Bone marrow (tissue), 2 donors: ENCODE measurements around the gene GDPD5.
A peak's percentile ranks its signal among the peaks of the same experiment; 100 is the strongest.

Experiments used
- DNase-seq, 2 donors: peaks; one replicate each; lab custom pipeline; 2025; lab: John Stamatoyannopoulos, UW

The GDPD5 gene

DNA sequence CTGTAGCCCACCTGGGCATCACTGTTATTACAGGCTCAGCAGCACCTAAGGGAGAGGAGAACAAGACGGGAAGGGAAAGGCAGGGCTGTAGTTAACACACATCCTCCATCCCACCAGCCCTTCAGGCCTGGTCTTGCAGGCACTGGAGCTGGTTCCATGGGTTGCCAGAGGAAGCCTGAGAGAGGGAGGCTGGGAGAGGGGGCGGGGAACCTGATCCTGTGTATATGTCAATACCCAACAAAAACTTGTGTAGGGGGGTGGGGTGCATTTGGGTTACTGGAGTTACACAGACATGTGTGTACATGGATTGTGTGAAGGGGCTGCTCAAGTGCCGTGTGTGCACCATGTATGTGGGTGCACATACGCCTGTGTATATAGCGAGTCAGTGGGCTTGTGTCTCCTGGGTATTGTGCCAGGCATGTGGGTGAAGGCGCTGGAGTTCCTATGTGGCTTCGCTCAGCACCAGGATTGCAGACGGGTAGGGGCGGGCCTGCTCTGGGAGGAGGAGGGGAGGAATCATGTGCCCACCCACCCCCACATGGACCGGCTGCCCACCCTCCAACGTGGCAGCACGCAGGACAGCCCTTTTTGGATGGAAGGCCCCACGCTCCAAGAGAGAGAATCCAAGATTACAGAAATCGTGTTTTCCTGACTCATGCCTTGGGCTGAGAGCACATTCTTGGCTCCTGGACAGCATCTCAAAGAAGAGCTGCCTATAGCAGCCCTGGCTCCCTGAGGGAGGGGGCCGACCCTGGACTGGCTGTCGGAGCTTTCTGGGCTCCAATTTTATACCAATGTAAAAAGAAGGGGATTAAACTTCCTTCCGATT, 32.1 kb upstream of the GDPD5 start:
- no peak for DNase-seq

DNA sequence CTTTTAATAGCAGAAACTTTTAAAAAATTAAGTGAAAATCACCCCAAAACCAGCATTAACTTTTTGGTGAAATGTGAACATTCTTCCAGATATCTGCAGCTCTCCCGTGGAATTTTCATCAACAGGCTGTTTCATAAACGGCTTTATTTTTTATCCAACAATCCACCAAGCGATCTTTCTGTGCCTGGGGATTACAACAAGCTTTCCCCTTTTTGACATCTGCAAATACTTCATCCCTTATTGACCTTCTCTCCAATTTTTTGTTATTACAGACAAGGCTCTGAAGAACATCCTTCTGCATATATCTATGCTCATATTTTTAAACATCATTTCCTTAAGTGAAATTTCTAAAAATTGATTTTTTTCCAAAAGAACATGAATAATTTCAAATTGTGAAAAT, 30.5 kb upstream of the GDPD5 start:
- DNase-seq, result no peak

DNA sequence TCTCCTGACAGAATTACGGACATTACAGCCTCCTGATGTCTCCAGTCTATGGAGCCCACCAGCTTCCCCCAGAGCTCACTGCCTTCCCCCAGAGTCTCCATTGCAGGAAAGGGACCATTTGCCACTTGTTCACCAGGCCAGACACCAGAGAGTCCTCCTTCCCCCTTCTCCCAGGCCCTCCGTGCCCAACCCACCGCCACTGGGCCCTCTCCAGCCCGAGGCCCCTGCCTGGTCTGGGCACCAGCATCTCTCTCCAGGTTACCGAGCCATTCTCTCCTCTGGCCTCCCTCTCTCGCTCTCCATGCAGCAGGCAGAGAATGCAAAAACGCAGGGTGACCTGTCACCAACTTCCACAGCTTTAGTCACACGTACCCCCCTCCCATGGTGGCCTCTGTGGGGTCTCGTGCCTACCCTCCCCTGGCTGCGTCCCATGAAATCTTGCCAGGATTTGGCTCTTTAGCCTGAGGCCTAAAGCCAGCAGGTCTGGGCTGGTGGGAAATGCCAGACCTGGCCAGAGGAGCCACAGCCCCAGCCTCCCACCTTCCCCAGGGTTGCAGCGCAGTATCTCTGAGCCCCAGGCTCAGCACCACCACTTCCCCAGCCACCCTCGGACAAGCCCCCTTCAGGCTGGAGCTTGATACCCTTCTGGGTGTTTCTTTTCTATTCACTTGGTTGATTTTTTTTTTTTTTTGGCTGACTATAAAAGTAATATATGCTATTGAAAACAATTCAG, 29.5 kb upstream of the GDPD5 start:
- no peak for DNase-seq

DNA sequence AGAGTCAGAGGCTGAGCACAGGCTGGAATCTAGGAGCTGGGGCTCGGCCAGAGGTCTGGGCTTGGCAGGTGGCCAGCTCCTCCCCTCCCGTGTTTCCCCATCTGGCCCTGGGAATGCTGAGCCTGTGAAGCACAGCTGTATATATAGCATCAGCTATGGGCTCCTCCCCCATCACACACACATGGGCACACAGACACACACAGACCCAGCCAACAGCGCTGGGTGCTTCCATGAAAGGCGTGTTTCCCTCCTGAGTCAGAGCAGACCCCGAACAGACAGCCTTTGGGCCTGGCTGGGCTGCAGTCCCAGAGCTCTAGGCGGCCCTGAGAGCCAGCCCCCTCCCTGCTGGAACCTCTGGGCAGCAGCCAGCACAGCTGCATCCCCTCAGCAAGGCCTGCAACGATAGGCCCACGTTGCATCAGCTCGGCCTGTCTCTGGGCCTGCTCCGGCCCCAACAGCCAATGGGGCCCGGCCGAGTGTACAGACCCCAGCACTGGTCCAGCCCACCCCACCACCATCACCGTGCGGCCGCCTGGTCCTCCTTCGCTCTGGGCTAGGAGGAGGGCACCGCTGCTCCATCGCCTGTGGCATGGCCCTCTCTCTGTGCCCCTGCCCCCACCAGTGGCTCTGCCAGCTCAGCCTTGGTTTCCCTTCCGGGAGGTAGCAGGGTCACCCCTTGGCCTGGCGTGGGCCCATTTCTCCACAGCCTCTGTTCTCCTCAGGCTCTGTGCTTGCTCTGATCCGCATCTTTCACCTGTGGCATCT, 28.7 kb upstream of the GDPD5 start:
- no peak for DNase-seq

DNA sequence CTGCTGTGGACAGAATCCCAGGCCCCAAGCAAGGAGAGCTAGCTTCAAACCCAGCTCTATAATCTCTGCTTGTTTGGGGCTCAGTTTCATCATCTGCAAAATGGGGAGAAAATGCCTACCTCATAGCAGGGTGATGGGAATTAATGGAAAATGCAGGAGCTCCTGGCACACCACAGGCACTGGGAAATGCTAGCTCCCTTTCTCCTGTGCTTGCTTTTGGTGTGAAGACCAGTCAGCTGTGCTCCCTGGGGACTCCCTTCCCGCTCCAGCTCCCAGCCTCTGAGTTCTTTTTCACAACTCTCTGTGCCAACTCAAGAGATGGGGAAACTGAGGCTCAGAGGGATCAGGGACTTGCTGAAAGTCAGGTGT, 28.1 kb upstream of the GDPD5 start:
- no peak for DNase-seq

DNA sequence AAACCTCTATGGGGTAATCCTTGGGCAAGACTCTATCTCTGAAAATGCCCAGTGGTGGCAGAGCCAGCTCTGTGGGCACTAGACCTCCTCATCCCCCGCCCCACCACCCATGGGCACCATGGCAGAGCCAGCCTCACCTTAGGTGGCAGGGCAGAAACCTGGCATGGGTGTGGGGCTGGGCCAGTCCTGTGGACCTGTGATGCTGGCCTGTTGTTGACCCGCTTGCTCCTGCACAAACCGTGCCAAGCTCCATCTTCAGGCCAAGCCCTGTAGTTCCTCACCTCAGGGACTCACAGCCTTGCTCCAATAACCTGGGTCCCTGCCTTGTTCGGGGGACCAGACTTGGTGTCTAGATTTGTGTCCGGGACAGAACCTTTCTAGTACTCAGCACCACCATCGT, 27.4 kb upstream of the GDPD5 start:
- DNase-seq, result no peak

DNA sequence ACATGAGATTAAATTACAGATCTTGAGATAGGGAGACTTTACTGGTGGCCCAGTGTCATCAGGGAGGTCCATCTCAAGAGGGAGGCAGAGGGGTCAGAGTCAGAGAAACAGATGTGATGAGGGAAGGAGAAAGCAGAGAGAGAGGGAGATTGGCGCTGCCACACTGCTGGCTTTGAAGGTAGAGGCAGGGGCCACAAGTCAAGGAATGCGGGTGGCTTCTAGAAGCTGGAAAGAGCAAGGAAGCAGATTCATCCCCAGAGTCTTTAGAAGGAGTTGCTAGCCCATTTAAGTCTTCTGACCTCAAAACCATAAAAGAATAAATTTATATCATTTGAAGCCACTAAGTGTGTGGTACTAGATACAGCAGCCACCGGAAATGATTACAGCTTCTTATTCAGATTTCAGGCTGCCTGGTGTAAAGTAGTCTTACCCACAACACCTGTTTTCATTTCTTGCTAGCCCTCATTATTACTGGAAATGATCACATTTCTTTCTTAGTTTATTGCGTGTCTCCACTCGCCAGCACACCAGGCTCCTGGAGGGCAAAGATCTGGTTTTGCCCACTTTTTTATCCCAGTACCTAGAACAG, 23.7 kb upstream of the GDPD5 start:
- DNase-seq, result no peak

DNA sequence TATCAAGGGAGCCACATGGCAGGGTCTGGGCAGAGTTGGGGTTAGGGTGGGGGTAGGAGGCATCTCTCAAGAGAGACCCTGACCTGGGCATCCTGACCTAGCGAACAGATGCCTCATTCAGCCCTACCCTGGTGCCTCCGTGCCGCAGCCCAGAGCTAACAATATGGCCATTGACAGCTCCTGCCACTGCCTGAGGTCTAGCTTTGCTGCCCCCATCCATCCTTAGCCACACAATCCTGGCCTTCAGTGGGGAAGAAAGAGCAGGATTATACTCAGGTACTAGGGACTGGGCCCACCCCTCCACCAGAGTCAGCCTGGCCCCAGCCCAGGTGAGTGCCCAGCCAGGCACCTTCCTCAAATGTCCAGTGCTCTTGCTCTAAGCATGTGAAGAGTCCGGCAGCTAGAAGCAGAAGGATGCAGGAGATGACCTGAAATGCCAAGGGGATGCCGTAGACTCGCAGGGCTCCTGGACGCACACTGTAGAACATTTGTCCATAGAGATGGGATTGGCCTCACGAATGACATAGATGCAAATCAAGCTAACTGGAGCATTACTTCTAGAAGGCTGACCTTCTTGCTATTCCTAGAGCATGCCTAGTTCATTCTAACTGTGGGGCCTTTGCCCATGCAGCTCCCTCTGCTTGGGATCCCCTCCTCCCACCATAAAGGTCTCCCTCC, 23.0 kb upstream of the GDPD5 start:
- no peak for DNase-seq

DNA sequence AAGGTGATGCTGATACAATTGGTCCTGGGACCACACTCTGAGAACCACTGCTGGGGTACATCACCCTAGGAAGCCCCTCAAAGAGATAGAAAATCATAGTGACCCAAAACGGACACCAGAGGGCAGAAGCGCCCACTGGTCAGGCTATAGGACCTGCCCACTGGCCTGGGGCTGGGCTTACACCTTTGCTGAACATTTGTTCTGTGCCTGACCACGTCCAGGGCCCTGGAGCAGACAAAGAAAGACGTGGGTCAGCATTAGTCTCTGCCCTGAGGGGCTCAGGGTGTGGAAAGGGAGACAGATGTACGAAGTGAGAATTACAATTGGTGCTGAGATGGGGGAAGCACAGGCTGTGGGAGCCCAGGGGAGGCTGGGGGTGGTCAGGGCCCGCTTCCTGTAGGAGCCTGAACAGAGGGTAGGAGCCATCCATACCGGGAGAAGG, 21.9 kb upstream of the GDPD5 start:
- DNase-seq, result peak in 1 of 2 donors; percentile 20

DNA sequence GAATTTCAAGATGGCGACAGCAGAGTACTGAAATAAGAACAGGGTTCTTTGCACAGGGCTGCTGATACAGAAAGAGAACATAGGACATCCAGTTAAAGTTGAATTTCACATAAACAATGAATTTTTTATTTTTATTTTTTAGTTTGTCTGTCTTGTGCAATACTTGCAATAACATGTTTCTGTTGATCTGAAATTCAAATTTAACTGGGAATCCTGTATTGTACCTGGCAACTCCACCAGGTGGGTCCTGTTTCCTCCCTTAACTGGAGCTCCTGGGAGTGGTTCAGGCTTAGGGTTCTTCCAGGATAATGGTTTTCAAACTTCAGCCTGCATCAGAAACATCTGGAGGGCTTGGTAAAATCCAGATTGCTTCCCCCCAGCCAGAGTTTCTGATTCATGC, 21.4 kb upstream of the GDPD5 start:
- DNase-seq, result no peak

DNA sequence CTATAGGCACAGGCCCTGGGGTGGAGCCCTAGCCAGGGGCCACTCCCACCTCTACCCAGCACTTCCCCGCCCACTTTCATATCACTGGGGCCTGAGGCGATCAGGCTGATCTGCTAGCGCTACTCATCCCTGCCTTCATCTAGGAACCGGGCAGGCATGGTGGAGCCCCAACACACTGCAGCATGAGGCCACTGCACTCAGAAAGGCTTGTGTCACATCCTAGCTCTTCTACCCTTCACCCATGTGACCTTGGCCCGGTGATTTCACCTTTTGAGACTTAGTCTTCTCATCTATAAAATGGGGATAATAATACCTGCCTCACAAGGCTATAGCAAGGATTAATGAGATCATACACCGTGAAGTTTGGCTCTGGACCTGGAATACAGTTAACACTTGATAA, 18.1 kb upstream of the GDPD5 start:
- DNase-seq, result no peak

DNA sequence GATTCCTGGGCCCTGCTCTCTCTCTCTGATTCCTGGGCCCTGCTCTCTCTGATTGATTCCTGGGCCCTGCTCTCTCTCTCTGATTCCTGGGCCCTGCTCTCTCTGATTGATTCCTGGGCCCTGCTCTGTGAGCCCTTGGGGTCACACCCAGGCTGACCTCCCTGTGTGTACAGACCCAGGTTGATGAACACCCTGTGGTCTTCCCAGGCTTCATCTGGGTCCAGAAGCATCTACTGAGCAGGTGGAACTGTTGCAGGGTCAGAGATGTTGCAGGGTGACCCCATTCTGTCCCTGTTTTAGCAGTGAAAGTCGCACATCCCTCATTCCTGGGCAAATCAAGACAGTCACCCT, 16.3 kb upstream of the GDPD5 start:
- no peak for DNase-seq

DNA sequence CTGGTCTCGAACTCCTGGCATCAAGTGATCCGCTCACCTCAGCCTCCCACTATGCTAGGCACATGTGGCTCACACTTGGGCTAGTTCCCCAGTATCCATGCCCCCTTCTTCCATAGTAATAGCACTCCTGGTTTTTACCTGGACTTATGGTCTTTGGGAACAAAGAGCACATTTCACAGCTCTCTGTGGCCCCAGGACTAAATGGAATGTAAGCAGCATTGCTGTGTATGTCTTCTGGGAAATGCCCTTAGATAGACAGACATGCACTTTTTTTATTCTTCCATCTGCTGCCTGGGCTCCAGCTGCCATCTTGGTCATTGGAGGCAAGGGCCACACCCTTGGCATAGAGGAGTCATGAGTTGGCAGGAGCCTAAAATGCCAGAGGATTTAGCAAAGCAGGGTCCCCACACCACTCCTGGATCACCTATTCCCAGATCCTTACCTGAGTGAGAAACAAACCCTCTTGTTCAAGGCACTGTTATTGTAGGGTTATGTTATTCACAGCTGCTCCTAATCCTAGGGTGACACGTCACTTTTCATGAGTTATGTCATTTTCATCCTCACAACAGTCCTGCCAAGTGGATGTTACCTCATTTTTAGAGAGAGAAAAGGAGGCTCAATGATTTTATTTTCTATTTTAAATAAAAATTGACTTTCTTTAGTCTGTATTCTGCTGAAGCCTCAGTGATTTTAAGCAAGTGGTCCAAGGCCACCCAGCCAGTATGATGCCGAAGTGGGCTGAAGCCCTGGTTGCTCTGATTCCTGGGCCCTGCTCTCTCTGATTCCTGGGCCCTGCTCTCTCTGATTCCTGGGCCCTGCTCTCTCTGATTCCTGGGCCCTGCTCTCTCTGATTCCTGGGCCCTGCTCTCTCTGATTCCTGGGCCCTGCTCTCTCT, 15.7 kb upstream of the GDPD5 start:
- no peak for DNase-seq

DNA sequence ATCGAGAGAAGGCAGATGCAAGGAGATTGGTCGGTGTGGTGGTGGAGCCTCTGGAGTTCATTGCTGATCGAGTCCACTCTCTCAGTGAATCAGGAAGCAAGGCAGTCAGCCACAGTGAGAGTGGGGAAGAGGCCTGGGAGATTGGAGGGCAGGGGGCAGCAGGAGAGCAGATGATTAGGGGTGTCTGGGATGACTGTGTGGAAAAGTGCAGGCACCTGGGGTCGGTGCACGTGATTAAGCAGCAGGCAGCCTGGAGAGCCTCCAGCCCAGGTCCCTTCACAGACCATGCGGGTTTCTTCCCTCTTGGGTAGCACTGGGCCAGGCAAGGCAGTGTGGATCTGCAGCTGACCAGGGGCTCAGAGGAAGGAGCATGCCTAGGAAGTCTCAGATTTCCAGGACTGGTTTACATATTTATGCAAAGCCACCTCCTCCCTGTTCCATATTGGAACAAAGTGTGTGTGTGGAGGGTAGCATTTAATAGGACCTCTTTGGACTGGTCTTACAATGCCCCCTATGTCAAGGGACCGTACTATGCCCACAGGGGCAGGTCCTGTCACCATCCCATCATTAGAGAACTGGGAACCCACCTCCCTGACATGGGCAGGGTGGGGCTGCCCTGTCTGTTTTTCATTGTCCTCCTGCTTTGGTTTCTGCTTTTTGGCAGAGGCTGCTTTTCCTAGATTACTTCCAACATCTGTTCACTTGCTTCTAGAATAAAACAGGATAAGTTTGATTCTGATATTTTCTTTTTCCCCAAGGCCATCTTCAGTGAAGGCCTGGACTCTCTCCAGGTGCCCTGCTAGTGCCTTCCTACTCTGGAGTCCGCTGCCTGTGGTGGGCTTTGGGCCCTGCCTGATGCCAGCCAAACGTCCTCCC, 14.0 kb upstream of the GDPD5 start:
- DNase-seq, result no peak

DNA sequence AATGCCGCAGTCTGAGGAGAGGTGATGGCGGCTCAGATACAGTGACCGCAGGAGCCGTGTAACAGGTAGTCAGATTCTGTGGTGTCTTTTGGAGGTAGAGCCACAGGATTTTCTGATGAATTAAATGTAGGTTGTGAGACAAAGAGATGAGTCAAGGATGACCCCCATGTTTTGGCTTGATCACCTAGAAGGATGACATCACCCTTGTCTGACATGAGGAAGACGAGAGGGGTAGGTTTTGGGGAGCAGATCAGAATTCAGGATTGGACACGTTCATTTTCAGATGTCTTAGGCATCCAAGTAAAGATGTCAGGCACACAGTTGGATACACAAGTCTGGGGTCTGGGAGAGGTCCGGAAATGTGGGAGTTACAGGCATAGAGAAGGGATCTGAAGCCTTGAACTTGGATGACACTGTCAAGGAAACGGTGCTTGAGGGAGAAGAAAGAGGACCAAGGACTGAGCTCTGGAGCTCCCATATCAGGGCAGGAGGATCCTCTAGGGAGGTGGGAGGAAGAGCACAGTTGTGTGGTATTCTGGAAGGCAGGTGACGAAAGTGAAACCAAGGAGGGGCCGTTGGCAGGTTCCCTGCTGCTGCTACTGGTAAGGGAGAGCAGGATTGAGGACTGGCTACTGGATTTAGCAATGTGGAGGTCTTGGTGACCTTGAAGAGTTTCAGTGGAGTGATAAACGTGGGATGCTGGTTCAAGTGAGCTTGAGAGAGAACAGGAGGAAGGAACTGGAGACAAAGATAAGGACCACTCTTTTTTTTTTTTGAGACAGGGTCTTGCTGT, 12.6 kb upstream of the GDPD5 start:
- no peak for DNase-seq

DNA sequence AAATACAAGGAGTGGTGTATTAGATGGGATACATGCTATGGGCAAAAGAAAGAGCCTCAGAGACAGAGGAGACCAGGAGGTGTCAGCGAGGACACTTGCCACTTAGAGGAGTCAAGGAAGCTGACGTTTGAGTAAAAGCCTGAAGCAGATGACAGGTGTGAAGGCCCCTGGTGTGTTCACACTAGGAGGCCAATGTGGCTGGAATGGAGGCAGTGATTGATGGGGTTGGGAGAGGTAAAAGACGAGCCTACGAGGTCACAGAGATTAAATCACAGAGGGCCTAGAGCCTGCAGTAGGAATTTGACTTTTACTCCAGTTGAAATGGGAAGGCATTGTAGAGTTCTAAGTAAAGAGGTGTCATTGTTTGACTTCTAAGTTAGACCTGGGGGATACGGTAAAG, 12.0 kb upstream of the GDPD5 start:
- no peak for DNase-seq

DNA sequence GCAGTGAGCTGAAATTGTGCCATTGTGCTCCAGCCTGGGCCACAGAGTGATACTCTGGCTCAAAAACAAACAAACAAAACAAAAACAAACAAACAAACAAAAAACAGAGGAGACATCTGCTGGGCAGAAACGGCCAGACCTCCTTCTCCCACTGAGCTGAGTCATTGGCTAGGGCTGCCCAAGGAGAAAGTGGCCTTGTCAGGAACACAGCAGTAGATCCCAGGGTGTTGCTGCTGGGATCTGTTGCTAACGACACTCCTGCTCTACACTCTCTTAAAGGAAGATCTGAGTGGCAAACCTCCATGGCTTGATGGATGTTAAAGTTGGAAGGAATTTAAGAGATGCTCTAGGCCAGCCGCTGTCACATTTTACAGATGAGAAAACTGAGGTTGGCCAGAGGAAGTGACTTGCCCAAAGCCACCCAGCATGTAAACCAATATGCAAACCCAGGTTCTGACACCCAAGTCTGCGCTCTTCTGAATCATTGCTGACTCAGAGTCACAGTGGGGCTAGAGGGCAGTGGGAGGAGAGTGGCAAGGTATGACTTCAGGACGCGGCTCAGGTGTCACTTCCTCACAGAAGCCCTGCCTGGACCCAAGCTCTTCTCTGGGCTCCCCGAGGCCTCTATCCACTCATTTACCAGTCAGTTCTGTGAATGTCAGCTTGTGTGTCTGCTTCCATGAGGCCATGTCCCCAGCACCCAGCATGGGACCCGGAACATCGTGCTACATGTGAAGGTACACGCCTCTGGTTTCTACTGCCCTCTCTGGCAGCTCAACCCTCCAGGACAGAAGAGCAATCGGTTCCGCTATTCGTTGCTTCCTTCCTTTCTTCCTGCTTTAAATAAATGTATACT, 11.3 kb upstream of the GDPD5 start:
- peak in 1 of 2 donors; percentile 53 for DNase-seq

DNA sequence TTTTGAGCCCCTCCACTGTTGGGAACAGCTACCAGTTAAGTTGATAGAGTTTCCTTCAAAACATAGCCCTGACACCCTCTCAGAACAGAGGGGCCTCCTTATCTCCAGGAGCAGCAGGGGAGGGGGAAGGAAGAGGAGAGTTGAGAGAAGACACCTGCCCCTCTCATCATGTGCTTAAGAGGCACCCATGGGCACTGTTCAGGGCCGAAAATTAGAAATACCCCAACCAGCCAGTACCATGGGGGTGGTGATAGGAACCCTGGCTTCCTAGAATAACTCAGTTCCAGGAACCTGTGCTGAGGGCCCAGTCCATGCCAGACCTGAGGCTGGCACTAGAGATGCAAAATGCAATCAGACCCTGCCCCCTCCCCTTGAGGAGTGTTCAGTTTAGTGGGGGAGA, 9.3 kb upstream of the GDPD5 start:
- DNase-seq, result no peak
